ENCODE measurements around the gene CTNNBL1. TPM values are rescaled to one million over a fixed set of nuclear protein-coding genes. Genes with fewer than 3 reads are reported as not detected.
A peak's percentile ranks its signal among the peaks of the same experiment; 100 is the strongest.

Gene CTNNBL1
- total and polyA plus RNA-seq, 2 experiments from 2014 or later = 36.3 to 68.7 TPM

DNA sequence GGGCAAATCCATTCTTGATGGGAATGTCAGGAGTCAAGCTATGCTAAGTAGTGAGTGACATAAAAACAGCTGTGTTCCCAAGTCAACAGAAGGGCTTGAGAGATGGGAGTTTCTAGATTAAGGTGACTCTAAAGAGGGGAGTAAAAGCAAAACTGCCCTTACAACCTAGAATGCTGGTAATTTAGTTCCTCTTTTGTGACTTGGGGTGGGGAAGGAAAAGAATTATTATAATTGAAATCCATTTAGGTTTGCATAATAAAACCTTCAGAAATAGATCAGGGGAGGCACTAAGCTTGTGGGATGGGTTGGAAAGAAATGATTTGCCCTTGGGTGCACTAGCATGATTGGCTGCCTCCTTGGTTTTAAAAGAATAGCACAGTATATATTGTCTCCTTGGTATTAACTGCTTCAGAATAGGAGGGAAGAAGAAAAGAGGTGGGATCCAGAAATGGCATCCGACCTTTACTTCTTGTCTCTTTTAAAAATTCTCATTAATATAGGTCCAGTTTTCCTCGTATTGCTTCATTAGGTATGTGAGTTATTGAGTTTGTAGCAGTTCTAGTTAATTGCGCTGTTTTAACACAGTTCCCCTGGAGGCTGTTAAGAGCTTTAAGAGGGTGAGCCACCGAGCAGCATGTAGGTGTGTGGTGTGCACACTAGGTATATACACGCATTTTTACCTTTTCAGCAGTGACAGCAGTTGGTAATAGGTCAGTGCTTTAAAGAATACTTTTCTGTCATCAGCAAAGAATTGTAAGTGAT lies 113.8 kb downstream of the CTNNBL1 start:
- Histone ChIP-seq H3K36me3 (ENCODE audit: insufficient read depth) (no peaks in the 10 kb centered on the region; the same call in 1 of the 2 replicates), H3K9me2 (ENCODE audit: insufficient read depth) (no peaks in the 10 kb centered on the region; the same call in 1 of the 2 replicates), H2AFZ (no peak overlapping the region), H4K20me1 (replicated peaks; ENCODE audit: insufficient read depth) (0 out of 2 replicates have a peak, but pooled peaks cover 5% of the 10 kb centered on the region), H3F3A (replicated peaks; ENCODE audit: low read depth) (no peaks in the 10 kb centered on the region), H3K27me3 (ENCODE audit: insufficient read depth) (no peaks in the 10 kb centered on the region), H3K4me3 (no peak overlapping the region), H3K4me2 (no peak overlapping the region), H3K4me1 (ENCODE audit: insufficient read depth) (peaks cover 7% of the 10 kb centered on the region; the same call in 1 of the 2 replicates), H3K79me2 (replicated peaks; ENCODE audit: insufficient read depth) (no peaks in the 10 kb centered on the region), H3K27ac (ENCODE audit: low read depth) (no peak overlapping the region)
- peaks cover 4% of the 10 kb centered on the region for H3K27me3 Mint-ChIP-seq (ENCODE audit: insufficient read depth, low read depth, poor library complexity)
- no peak for TF ChIP-seq ZNF462 (CRISPR knock-in tag; IDR thresholded peaks at IDR 0.05)
- no peak for TF ChIP-seq ZNF331 (CRISPR knock-in tag; IDR thresholded peaks at IDR 0.05; ENCODE audit: low read depth)
- TF ChIP-seq POLR2AphosphoS5 (IDR thresholded peaks at IDR 0.05; ENCODE audit: low read depth) = no peak
- no peak for TF ChIP-seq EZH2 (IDR thresholded peaks at IDR 0.05; ENCODE audit: low read depth, unreplicated experiment)
- TF ChIP-seq ETS1 (IDR thresholded peaks at IDR 0.05) = no peak
- TF ChIP-seq EZH2phosphoT487 (IDR thresholded peaks at IDR 0.05; ENCODE audit: unreplicated experiment) = no peak
- peaks cover 15% of the 10 kb centered on the region; the same call in 2 of the 3 replicates for H3K4me1 Mint-ChIP-seq
- H3K36me3 Mint-ChIP-seq (ENCODE audit: low read depth) = peaks cover 3% of the 10 kb centered on the region; the same call in 2 of the 3 replicates
- H3K27ac Mint-ChIP-seq = peak overlapping the region; percentile 57; the same call in 1 of the 2 replicates
- H3K9me3 Mint-ChIP-seq = no peaks in the 10 kb centered on the region; the same call in 2 of the 3 replicates
- ATAC-seq = no peak; the same call in 2 of the 3 replicates
- no peak overlapping the region for H3K4me3 Mint-ChIP-seq
- DNase-seq (ENCODE audit: low spot score) = no peak

Data from GM23338 (cell line).